ENCODE measurements around the gene CLCN6. TPM values are rescaled to one million over a fixed set of nuclear protein-coding genes. Genes with fewer than 3 reads are reported as not detected.

CLCN6 gene
- total and polyA plus RNA-seq, 4 experiments from 2014 or later = 1.4 to 20.9 (median 11.7) TPM

GRCh38 chr1:11857164-11857851 lies 51.3 kb downstream of the CLCN6 start:
- Histone ChIP-seq H3K27me3 (ENCODE audit: insufficient read depth, low read length) (peaks cover 23% of the 10 kb centered on the region), H3K36me3 (ENCODE audit: insufficient read depth, low read length) (no peaks in the 10 kb centered on the region), H3K4me1 (ENCODE audit: insufficient read depth, low read length) (no peaks in the 10 kb centered on the region), H3K9me3 (ENCODE audit: control insufficient read depth in 1 of 2, low read length in 2 of 2) (no peaks in the 10 kb centered on the region), H3K27ac (ENCODE audit: low read depth, low read length) (no peak overlapping the region), H3K4me3 (ENCODE audit: low read length in 2 of 2) (no peak overlapping the region)
- H3K4me3 Mint-ChIP-seq = no peak overlapping the region
- POLR2A ChIA-PET (ENCODE audit: partially characterized antibody) = interaction anchor here (0.6 kb wide), 1 partner anchor 99 kb away, joined by 3 read pairs; no protein-coding TSS in a partner anchor
- DNase-seq = no peak
- CTCF ChIA-PET (ENCODE audit: partially characterized antibody) = no interaction called here
- H3K36me3 Mint-ChIP-seq = no peaks in the 10 kb centered on the region
- H3K9me3 Mint-ChIP-seq = peaks cover 0 to 9% (median 2%) of the 10 kb centered on the region in 8 donors
- peaks cover 0 to 5% (median 2%) of the 10 kb centered on the region in 4 donors for H3K4me1 Mint-ChIP-seq
- H3K27me3 Mint-ChIP-seq = peaks cover 44 to 45% of the 10 kb centered on the region in 2 donors
- H3K27ac Mint-ChIP-seq = no peak overlapping the region
- intact Hi-C loops (cut with micrococcal nuclease) = no loop called here

GRCh38 chr1:11858158-11858557 lies 52.2 kb downstream of the CLCN6 start:
- Mint-ChIP-seq H3K27ac (no peak overlapping the region), H3K36me3 (no peaks in the 10 kb centered on the region), H3K9me3 (peaks cover 0 to 9% (median 2%) of the 10 kb centered on the region in 8 donors), H3K4me1 (peaks cover 0 to 5% (median 2%) of the 10 kb centered on the region in 4 donors), H3K4me3 (no peak overlapping the region), H3K27me3 (peaks cover 43 to 45% of the 10 kb centered on the region in 2 donors)
- Histone ChIP-seq H3K27ac (ENCODE audit: low read depth, low read length) (no peak overlapping the region), H3K36me3 (ENCODE audit: insufficient read depth, low read length) (no peaks in the 10 kb centered on the region), H3K4me1 (ENCODE audit: insufficient read depth, low read length) (no peaks in the 10 kb centered on the region), H3K9me3 (ENCODE audit: control insufficient read depth in 1 of 2, low read length in 2 of 2) (no peaks in the 10 kb centered on the region), H3K27me3 (ENCODE audit: insufficient read depth, low read length) (peaks cover 24% of the 10 kb centered on the region), H3K4me3 (ENCODE audit: low read length in 2 of 2) (no peak overlapping the region)
- ChIA-PET CTCF (ENCODE audit: partially characterized antibody) (no interaction called here), POLR2A (ENCODE audit: partially characterized antibody) (interaction anchor here (0.6 kb wide), 1 partner anchor 100 kb away, joined by 3 read pairs; no protein-coding TSS in a partner anchor)
- intact Hi-C loops (cut with micrococcal nuclease) = no loop called here
- no peak for DNase-seq

- no peaks in the 10 kb centered on the region for H3K4me1 ChIP-seq (ENCODE audit: insufficient read depth, low read length)
- H3K27me3 ChIP-seq (ENCODE audit: insufficient read depth, low read length) = peaks cover 24% of the 10 kb centered on the region
- ChIA-PET POLR2A (ENCODE audit: partially characterized antibody) (no interaction called here), CTCF (ENCODE audit: partially characterized antibody) (no interaction called here)
- no peak within 1 kb of the TSS for H3K4me3 ChIP-seq (ENCODE audit: low read length in 2 of 2)
- Mint-ChIP-seq H3K4me1 (peaks cover 0 to 5% (median 2%) of the 10 kb centered on the region in 4 donors), H3K27ac (peak within 1 kb of the TSS in 1 of 7 donors; percentile 22), H3K9me3 (peaks cover 0 to 9% (median 2%) of the 10 kb centered on the region in 8 donors), H3K4me3 (no peak within 1 kb of the TSS), H3K27me3 (peaks cover 43 to 44% of the 10 kb centered on the region in 2 donors), H3K36me3 (no peaks in the 10 kb centered on the region)
- no peak within 1 kb of the TSS for H3K27ac ChIP-seq (ENCODE audit: low read depth, low read length)
- intact Hi-C loops (cut with micrococcal nuclease) = no loop called here
- no peaks in the 10 kb centered on the region for H3K9me3 ChIP-seq (ENCODE audit: control insufficient read depth in 1 of 2, low read length in 2 of 2)
- no peaks in the 10 kb centered on the region for H3K36me3 ChIP-seq (ENCODE audit: insufficient read depth, low read length)
- no peak for DNase-seq
Measured at GRCh38 chr1:11858613-11858967, 52.6 kb downstream of the CLCN6 start, which contains the start of gene NPPB. Gene NPPB (minus strand): TSS chr1:11858945. CDS start chr1:11858833, 112 bp downstream.

- Mint-ChIP-seq H3K4me3 (no peak overlapping the region), H3K27me3 (peaks cover 41 to 45% of the 10 kb centered on the region in 2 donors), H3K4me1 (peaks cover 0 to 5% (median 2%) of the 10 kb centered on the region in 4 donors), H3K9me3 (peaks cover 0 to 9% (median 2%) of the 10 kb centered on the region in 8 donors), H3K27ac (peak overlapping the region in 1 of 7 donors; percentile 22), H3K36me3 (no peaks in the 10 kb centered on the region)
- Histone ChIP-seq H3K27me3 (ENCODE audit: insufficient read depth, low read length) (peaks cover 24% of the 10 kb centered on the region), H3K36me3 (ENCODE audit: insufficient read depth, low read length) (no peaks in the 10 kb centered on the region), H3K4me1 (ENCODE audit: insufficient read depth, low read length) (no peaks in the 10 kb centered on the region), H3K9me3 (ENCODE audit: control insufficient read depth in 1 of 2, low read length in 2 of 2) (no peaks in the 10 kb centered on the region), H3K27ac (ENCODE audit: low read depth, low read length) (no peak overlapping the region), H3K4me3 (ENCODE audit: low read length in 2 of 2) (no peak overlapping the region)
- ChIA-PET CTCF (ENCODE audit: partially characterized antibody) (no interaction called here), POLR2A (ENCODE audit: partially characterized antibody) (no interaction called here)
- intact Hi-C loops (cut with micrococcal nuclease) = no loop called here
- DNase-seq = peak; percentile 58 to 77 (median 62)
Measured at GRCh38 chr1:11858968-11859871, 53.2 kb downstream of the CLCN6 start.

GRCh38 chr1:11860083-11860482 lies 54.1 kb downstream of the CLCN6 start:
- H3K4me1 ChIP-seq (ENCODE audit: insufficient read depth, low read length) = no peaks in the 10 kb centered on the region
- no peaks in the 10 kb centered on the region for H3K36me3 ChIP-seq (ENCODE audit: insufficient read depth, low read length)
- Mint-ChIP-seq H3K9me3 (peaks cover 0 to 9% (median 2%) of the 10 kb centered on the region in 8 donors), H3K4me3 (no peak overlapping the region), H3K27ac (peak overlapping the region in 1 of 7 donors; percentile 22), H3K36me3 (no peaks in the 10 kb centered on the region), H3K4me1 (peaks cover 0 to 5% (median 2%) of the 10 kb centered on the region in 4 donors), H3K27me3 (peaks cover 40 to 47% of the 10 kb centered on the region in 2 donors)
- intact Hi-C loops (cut with micrococcal nuclease) = no loop called here
- peaks cover 24% of the 10 kb centered on the region for H3K27me3 ChIP-seq (ENCODE audit: insufficient read depth, low read length)
- no peak overlapping the region for H3K4me3 ChIP-seq (ENCODE audit: low read length in 2 of 2)
- H3K9me3 ChIP-seq (ENCODE audit: control insufficient read depth in 1 of 2, low read length in 2 of 2) = no peaks in the 10 kb centered on the region
- POLR2A ChIA-PET (ENCODE audit: partially characterized antibody) = no interaction called here
- no peak overlapping the region for H3K27ac ChIP-seq (ENCODE audit: low read depth, low read length)
- no peak for DNase-seq
- CTCF ChIA-PET (ENCODE audit: partially characterized antibody) = no interaction called here

GRCh38 chr1:11860587-11860986 lies 54.6 kb downstream of the CLCN6 start:
- no peaks in the 10 kb centered on the region for H3K36me3 Mint-ChIP-seq

GRCh38 chr1:11862890-11863289 lies 56.9 kb downstream of the CLCN6 start:
- H3K27ac Mint-ChIP-seq = no peak overlapping the region
- Histone ChIP-seq H3K27me3 (ENCODE audit: insufficient read depth, low read length) (peaks cover 24% of the 10 kb centered on the region), H3K4me1 (ENCODE audit: insufficient read depth, low read length) (no peaks in the 10 kb centered on the region), H3K9me3 (ENCODE audit: control insufficient read depth in 1 of 2, low read length in 2 of 2) (no peaks in the 10 kb centered on the region), H3K36me3 (ENCODE audit: insufficient read depth, low read length) (no peaks in the 10 kb centered on the region), H3K4me3 (ENCODE audit: low read length in 2 of 2) (no peak overlapping the region), H3K27ac (ENCODE audit: low read depth, low read length) (no peak overlapping the region)
- intact Hi-C loops (cut with micrococcal nuclease) = no loop called here
- ChIA-PET CTCF (ENCODE audit: partially characterized antibody) (interaction anchor here (1.1 to 1.6 kb wide), 2 partner anchors 15 to 24 kb away, joined by 3 to 6 read pairs; partner anchors contain the start of gene NPPA), POLR2A (ENCODE audit: partially characterized antibody) (no interaction called here)
- H3K36me3 Mint-ChIP-seq = no peaks in the 10 kb centered on the region
- H3K4me1 Mint-ChIP-seq = peaks cover 0 to 2% (median 0%) of the 10 kb centered on the region in 4 donors
- no peak overlapping the region for H3K4me3 Mint-ChIP-seq
- peaks cover 0 to 9% (median 2%) of the 10 kb centered on the region in 8 donors for H3K9me3 Mint-ChIP-seq
- H3K27me3 Mint-ChIP-seq = peaks cover 33 to 45% of the 10 kb centered on the region in 2 donors
- no peak for DNase-seq

More at GRCh38 chr1:11860587-11860986, 54.6 kb downstream of the CLCN6 start:
- Histone ChIP-seq H3K27ac (ENCODE audit: low read depth, low read length) (no peak overlapping the region), H3K36me3 (ENCODE audit: insufficient read depth, low read length) (no peaks in the 10 kb centered on the region), H3K27me3 (ENCODE audit: insufficient read depth, low read length) (peaks cover 24% of the 10 kb centered on the region), H3K9me3 (ENCODE audit: control insufficient read depth in 1 of 2, low read length in 2 of 2) (no peaks in the 10 kb centered on the region), H3K4me1 (ENCODE audit: insufficient read depth, low read length) (no peaks in the 10 kb centered on the region), H3K4me3 (ENCODE audit: low read length in 2 of 2) (no peak overlapping the region)
- intact Hi-C loops (cut with micrococcal nuclease) = no loop called here
- H3K4me3 Mint-ChIP-seq = no peak overlapping the region
- ChIA-PET CTCF (ENCODE audit: partially characterized antibody) (no interaction called here), POLR2A (ENCODE audit: partially characterized antibody) (no interaction called here)
- H3K4me1 Mint-ChIP-seq = peaks cover 0 to 5% (median 2%) of the 10 kb centered on the region in 4 donors
- no peak for DNase-seq
- no peak overlapping the region for H3K27ac Mint-ChIP-seq
- H3K27me3 Mint-ChIP-seq = peaks cover 43 to 49% of the 10 kb centered on the region in 2 donors
- peaks cover 0 to 9% (median 2%) of the 10 kb centered on the region in 8 donors for H3K9me3 Mint-ChIP-seq

All from CD4-positive, alpha-beta memory T cell (primary cell).